GM12875 (cell line): Measurements from ENCODE around the gene C1orf116.
A peak's percentile ranks its signal among the peaks of the same experiment; 100 is the strongest.

Experiments
- H3K4me3 ChIP-seq: one replicate; pipeline ENCODE4 v1.5.1; 2011; ENCODE audit warnings: low read depth, low read length, control low read depth
- TF ChIP-seq, protein P1 (sequence below): IDR thresholded peaks from 2 replicates; pipeline ENCODE4 v1.5.1; 2011; ENCODE audit warnings: low read depth, mild to moderate bottlenecking, control low read depth, inconsistent platforms, low read length, moderate library complexity, borderline replicate concordance; ENCODE audit not compliant: insufficient read depth

C1orf116 gene

DNA sequence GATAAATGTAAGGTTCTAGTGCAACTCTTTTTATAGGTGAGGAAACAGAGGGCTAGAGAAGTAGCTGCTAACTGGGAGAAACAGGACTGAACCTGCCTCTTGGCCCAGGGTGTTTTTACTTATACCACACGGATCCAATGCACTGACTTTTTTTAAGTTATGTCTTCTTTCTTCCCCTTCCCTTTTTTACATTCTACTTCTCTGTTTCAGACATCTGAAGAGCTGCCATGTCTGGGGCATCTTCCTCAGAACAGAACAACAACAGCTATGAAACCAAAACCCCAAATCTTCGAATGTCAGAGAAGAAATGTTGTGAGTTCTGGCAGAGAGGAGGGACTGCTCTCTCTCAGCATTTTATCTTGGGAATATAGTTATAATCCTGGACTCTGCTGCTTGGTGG, 21.9 kb upstream of the C1orf116 start:
- no peak overlapping the region for H3K4me3 ChIP-seq
- TF ChIP-seq, protein P1, sequence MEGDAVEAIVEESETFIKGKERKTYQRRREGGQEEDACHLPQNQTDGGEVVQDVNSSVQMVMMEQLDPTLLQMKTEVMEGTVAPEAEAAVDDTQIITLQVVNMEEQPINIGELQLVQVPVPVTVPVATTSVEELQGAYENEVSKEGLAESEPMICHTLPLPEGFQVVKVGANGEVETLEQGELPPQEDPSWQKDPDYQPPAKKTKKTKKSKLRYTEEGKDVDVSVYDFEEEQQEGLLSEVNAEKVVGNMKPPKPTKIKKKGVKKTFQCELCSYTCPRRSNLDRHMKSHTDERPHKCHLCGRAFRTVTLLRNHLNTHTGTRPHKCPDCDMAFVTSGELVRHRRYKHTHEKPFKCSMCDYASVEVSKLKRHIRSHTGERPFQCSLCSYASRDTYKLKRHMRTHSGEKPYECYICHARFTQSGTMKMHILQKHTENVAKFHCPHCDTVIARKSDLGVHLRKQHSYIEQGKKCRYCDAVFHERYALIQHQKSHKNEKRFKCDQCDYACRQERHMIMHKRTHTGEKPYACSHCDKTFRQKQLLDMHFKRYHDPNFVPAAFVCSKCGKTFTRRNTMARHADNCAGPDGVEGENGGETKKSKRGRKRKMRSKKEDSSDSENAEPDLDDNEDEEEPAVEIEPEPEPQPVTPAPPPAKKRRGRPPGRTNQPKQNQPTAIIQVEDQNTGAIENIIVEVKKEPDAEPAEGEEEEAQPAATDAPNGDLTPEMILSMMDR: no peak

DNA sequence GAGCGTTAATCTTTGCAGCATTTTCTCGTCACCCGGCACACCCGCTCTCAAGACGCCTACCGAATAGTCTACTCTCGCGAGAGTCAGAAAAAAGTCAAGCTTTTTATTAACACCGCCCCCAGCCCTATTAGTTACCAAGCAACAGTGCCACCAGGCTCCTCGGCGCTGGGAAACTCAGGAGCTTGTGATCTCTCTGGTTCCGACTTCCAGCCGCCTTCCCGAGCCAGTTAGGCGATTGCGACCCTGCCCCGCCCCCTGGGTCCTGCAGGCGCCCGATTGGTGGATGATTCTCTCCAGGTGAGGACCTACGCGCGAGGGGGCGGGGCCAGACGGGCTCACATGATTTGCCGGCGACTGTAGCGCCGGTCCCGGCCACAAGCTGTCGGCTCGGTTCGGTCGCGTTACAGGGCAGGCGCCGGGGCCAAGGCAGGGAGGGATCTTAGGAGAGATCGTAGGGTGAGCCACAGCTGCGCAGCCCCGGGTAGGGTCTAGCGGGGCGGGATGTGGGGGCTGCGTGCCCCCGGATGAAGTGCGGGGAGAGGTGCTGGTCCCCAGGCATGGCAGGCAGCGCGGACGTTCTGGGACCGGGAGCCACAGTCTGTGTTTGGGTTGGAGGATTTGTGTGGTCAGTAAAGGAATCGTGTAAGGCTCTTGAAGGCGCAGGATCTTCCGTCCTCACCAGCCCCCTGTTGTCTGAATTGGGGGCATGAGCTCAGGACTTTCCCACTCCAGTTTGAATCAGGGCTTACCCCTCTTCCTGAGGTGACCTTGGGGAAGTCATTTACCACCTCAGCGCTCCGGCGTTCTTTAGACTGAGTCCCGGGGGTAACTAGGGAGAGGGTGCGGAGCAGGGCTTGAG, 20.6 kb upstream of the C1orf116 start, which contains the start of gene PFKFB2:
Gene PFKFB2, plus strand, starts transcription at position 365 of the 859 bp plus-strand sequence. CDS start 1,443 bp downstream, outside the sequence.
- TF ChIP-seq, protein P1: 0 out of 2 replicates have a peak, but pooled peaks have one; percentile 17
- H3K4me3 ChIP-seq: peak within 1 kb of the TSS; percentile 66

DNA sequence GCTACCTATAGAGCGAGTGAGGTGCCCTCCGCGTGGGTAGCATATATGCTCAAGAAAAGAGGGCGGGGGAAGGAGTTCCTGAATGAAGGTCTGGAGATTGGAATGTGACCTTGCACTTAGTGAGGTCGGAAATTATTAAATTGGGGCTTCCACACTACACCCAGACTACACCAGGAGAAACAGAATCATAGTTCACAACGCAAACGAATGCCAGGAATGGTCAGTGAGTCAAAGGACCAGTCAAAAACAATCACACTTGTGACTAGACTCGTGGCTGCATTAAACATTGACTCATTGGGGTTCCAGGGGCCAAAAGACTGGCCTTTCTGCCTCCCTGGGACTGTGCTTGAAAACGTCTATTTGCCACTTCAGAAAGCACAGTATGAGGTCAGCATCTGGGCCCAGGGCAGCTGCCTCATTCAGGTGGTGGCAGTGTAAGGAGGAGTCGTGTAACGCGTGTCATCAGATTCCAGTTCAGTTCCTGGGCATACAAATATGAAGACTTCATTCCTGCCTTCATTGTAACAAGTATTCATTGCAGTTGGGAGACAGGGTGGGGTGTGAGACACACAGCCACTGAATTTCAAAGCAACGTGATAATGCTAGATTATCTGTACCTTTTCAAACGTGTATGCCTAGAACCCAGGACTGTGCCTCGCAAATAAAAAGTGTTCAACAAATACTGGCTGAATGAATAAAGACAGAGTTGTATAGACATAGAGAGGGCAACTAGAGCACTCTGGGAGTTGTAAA, 18.8 kb upstream of the C1orf116 start, which contains the start of gene YOD1:
Gene YOD1, minus strand, starts transcription at position 18 of the 753 bp plus-strand sequence. CDS start 178 bp downstream, outside the sequence.
- H3K4me3 ChIP-seq: peak within 1 kb of the TSS; percentile 66
- TF ChIP-seq, protein P1: no peak

DNA sequence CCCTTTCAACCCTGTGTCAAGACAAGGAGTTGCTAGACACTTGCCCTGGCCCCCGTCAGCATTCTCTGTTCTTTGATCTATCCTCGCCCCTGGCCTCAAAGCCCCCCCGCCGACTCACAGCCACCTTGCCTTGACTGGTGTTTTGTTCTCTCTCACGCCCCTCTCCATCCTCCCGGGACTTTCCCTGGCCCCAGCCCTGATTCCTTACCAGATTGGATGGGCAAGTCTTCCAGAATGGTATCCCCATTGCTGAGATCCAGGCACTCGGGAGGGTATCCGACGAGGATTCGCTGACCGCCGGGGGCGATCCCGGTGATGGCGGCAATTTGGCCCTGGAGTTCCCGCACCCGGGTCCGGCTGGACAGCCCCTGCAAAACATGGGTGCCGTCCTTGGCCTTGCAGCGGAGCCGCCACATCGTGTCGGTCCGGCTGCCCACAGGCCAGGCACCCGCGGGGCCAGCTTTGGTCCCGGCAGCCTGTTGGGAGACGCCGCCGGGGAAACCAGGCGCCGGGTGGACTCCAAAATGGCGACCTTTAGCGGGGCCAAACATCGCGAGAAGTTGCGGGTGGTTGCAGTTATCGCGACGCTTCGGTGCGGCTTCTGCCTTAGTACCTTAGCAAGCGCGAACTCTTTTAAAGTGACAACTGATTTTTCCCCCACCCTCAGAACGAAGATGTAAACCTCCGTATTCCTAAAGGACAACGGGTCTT, 18.1 kb upstream of the C1orf116 start:
- peak overlapping the region; percentile 66 for H3K4me3 ChIP-seq
- TF ChIP-seq, protein P1: no peak

DNA sequence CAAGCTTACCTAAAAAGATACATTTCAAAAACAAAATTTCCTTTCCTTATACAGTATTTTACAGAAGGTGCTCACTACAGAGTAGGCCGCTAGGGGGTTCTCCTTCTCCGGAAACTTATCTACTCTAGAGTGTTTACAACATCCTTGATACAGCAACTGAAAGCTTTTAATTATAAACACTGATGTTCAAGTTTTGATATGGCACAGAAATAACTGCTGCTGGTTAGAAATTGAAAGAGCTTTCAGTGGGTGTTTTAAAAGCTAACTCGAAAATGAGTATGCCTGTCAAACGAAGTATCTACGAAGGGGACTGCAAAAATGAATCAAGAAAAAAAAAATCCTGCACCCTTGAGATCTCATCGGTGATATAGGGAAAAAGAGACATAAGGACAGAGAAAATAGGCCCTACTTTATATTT, 17.4 kb upstream of the C1orf116 start:
- TF ChIP-seq, protein P1: peak; percentile 66; the same call in 1 of the 2 replicates
- H3K4me3 ChIP-seq: peak overlapping the region; percentile 66

DNA sequence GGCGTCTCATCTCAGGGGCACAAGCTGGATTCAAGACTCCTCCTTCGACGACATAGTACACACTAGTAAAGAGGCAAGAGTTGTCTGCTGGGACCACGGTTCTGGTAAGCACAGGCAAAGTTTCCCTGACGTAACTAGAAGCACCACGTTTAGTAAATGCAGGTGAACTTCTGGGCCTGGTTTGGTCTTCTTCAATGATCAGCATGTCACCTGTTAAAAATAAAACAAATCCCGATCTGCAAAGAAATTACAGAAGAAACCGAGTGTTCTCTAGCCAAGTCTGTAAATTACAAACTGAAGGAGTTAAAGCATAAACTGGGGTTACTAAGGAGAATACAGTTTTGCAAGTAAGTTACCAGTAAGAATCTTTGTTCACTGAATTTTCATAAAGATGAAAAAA, 17.0 kb upstream of the C1orf116 start:
- TF ChIP-seq, protein P1: no peak
- no peak overlapping the region for H3K4me3 ChIP-seq
